GM19351 (cell line): Measurements from ENCODE around the gene TMEM196.
"Not testable (repeated sequence)": the region's sequence is repeated elsewhere in the genome, so short reads cannot be mapped to it uniquely, and the experiment has no call there.

ENCODE experiments used
- ATAC-seq: cut with Tn5 transposase; IDR thresholded peaks from one replicate; pipeline ENCODE4 v1.9.1; 2021; ENCODE audit warnings: mild to moderate bottlenecking, moderate library complexity; ENCODE audit not compliant: unreplicated experiment

The TMEM196 gene

GRCh38 chr7:19708397-19709248 lies 64.8 kb downstream of the TMEM196 start, which contains the start of gene POLR1F:
Gene POLR1F (minus strand): TSS chr7:19709037. CDS start chr7:19709016, 21 bp downstream.
- ATAC-seq: peak; percentile 97

- ATAC-seq: no peak
Observed at GRCh38 chr7:19707240-19707639, 66.2 kb downstream of the TMEM196 start.

GRCh38 chr7:19705663-19706062 lies 67.8 kb downstream of the TMEM196 start:
- no peak for ATAC-seq

DNA sequence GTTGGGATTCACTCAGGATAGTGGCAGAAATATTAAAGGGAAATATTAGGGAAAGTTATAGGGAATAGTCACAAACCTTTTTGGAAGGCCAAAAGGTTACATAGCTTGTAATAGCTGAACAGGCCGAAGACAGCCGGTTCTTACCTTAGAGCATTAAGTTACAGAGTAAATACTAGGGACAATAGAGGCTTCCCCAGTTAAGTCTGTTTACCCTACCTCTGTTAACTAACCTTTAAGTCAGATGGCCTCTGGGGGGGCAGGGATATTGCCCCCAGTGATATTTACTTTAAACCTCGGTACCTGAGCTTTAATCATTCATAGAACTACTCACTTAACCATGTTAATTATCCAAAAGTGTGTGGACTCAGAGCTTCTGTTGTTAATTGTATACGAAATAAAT lies 71.9 kb downstream of the TMEM196 start:
- ATAC-seq: no peak

GRCh38 chr7:19700936-19701335 lies 72.5 kb downstream of the TMEM196 start:
- no peak for ATAC-seq

DNA sequence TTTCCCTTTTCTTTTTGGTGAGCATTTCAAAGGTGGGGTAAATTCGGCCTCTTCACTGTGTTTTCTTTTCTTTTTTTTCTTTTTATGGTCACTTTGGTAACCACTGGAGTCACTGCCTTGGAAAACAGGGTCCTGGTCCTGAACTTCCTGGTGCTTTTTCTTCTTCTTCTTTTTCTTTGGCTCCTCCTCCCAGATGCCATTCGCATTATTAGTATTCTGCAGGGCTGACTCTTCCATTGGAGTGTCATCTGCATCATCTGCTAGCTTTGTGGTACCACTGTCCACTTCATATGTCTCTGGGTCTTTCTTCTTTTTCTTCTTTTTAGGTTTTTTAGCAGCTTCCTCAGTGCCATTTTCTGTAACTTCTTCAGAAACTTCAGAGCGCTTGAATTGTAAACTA lies 75.1 kb downstream of the TMEM196 start:
- ATAC-seq: no peak

- no peak for ATAC-seq
Observed at GRCh38 chr7:19696926-19697325, 76.5 kb downstream of the TMEM196 start.

DNA sequence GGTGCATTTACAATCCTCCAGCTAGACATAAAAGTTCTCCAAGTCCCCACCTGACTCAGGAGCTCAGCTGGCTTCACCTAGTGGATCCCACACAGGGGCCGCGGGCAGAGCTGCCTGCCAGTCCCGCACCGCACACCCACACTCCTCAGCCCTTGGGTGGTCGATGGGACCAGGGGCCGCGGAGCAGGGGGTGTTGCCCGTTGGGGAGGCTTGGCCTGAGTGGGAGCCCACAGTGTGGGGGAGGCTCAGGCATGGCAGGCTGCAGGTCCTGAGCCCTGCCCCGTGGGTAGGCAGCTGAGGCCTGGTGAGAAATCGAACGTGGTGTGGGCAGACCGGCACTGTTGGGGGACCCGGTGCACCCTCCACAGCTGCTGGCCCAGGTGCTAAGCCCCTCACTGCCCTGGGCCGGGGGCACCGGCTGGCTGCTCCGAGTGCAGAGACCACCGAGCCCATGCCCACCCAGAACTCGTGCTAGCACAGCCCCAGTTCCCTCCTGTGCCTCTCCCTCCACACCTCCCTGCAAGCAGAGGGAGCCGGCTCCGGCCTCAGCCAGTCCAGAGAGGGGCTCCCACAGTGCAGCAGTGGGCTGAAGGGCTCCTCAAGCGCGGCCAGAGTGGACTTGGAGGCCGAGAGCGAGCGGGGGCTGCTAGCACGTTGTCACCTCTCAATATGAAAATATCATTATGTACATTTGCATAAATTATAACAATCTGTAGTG lies 81.1 kb downstream of the TMEM196 start:
- no peak for ATAC-seq

- ATAC-seq: no peak
Observed at GRCh38 chr7:19690736-19691135, 82.7 kb downstream of the TMEM196 start.

- ATAC-seq: not testable (repeated sequence)
Observed at GRCh38 chr7:19689130-19689529, 84.3 kb downstream of the TMEM196 start.

DNA sequence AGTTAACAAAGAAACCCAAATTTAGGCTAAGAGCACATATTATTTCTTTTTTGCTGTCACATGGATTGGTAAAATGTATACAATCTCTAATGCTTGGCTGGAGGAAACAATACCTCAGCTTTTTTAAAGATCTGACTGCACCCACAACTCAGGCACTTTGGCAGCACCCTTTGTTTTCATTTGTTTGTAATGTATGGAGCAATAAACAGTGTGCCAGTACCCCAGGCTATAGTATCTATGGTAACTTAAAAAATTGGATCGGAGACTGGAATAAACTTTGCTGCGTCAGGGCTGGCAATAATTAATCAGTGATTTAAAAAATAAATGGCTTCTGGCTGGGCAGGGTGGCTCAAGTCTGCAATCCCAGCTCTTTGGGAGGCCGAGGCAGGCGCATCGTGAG lies 91.8 kb downstream of the TMEM196 start:
- no peak for ATAC-seq

GRCh38 chr7:19677180-19677579 lies 96.2 kb downstream of the TMEM196 start:
- peak; percentile 91 for ATAC-seq

GRCh38 chr7:19675816-19676215 lies 97.6 kb downstream of the TMEM196 start:
- ATAC-seq: no peak

DNA sequence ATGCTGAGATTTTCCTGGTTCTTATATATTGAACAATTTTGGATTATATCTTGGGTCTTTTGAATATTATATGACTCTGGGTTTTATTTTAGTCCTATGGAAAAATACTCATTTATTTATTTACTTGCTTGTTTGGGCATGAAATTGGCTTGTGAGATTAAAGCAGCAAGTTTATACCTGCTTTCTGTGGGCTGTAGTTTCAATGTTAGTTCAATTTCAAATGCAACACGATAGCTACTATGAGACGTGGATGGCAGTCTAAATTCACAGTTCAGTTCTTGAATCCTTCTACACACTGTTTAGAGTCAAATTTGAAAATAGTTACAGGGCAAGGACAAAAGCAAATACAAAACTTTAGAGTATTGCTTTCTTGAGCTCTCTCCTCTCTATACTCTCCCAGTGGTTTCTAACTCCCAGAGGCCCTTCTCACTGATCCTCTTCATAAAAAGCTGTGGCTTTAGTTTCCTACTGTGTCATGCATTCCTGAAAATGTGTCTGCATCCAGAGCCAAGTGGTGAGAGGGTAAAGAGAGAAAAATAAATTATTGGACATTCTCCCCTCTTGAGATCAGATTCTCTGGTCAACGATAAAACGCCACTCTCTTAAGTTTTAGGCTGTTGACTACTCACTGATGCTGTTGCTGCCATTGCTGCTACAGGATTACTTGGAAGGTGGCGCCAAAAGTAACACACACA lies 99.0 kb downstream of the TMEM196 start:
- no peak for ATAC-seq

DNA sequence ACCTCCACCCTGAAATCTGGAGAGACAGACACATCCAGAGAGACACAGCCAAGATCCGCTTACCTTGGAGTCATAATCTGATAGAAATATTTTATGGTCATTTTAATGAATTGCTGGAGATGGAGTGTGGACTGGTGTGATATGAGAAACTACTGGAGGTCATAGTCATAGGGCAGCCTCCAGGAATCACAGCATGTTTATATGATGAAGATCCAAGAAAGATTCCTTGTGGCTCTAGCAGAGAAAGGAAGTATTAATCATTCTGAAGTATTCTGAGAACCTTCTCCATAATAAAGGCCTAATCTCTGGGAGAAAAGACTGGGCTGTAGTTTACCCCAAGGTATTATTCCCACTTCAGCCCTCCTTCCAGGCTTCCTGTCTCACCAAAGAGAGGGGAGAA lies 102.6 kb downstream of the TMEM196 start:
- no peak for ATAC-seq
